GM18507 (cell line): ENCODE data around the gene DGAT2L6.
"Not testable (repeated sequence)": the region's sequence is repeated elsewhere in the genome, so short reads cannot be mapped to it uniquely, and the experiment has no call there.

Experiments used
- DNase-seq: peaks from one replicate; pipeline ENCODE4 v3.0.0; 2011; ENCODE audit warnings: low read depth; ENCODE audit not compliant: insufficient read length; ENCODE audit errors: extremely low spot score
- FAIRE-seq: peaks from 2 replicates; lab custom pipeline; 2011; peaks lifted over from hg19 to GRCh38; lab: Jason Lieb, UNC

The DGAT2L6 gene

DNA sequence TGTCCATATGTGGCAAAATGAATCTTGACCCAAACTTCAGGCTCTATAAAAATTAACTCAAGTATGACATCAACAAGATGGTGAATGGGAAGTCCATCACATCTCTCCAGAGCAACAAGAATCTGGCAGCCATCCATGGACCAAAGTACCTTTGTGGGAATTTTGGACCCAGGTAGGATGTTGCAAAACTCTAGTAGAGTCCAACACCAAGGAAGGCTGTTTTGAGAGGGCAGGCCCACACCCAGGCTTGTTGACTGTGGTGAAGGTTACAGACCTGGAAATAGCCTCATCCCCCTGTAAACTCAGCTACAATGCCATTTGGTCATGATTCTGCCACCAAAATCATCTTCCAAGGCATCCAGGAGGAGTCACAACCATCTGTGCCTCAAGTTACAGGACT, 12.9 kb downstream of the DGAT2L6 start:
- no peak for FAIRE-seq
- no peak for DNase-seq

DNA sequence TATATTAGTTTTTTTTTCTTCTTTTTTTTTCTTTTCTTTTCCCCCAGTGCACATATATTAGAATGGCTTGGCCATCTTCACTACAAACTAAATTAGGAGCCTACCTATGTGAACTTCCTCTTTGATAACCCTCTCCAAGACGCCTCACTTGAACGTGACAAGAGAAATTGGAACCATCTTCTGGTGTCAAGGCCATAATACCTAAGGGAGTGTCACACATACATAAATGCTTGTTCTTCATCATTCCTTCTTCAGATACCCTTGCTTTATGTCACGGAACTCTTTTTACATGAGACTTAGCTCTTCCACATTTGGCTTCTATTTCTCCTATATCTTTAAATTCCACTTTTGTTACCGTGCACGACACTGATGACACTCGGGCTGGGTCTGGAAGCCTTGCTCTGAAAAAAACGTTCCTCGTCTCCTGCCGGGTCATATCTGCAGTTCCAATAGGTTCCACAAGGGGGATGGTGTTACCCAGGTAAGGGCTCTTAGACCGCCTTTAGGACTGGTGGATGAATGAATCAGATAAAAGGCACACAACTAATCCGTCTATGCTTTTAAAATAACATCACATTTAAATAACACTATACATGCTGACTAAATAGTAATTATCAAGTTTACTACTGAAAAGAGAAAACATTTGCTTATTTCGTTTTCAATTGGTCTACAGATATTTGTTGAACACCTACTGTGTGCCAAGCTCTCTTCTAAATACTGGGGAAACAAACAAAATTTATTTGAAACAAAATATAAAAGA, 19.9 kb downstream of the DGAT2L6 start:
- FAIRE-seq (peak; percentile 80), DNase-seq (no peak)

DNA sequence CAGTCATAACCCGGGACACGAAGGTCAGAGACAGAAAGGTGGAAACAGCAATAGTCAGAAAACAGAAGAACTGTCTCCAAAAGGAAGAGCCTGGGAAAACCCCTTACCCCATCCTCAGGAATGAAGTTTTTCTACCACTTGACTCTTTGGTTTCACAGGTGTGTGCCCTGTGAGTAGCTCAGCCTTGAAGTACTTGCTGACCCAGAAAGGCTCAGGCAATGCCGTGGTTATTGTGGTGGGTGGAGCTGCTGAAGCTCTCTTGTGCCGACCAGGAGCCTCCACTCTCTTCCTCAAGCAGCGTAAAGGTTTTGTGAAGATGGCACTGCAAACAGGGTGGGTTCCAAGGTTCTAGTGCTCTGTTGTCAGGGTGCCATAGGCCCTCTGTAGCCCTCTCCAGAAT, 24.4 kb downstream of the DGAT2L6 start:
- FAIRE-seq = no peak
- DNase-seq = no peak

GRCh38 chrX:70208479-70208878, 31.2 kb downstream of the DGAT2L6 start:
- FAIRE-seq = no peak
- no peak for DNase-seq

DNA sequence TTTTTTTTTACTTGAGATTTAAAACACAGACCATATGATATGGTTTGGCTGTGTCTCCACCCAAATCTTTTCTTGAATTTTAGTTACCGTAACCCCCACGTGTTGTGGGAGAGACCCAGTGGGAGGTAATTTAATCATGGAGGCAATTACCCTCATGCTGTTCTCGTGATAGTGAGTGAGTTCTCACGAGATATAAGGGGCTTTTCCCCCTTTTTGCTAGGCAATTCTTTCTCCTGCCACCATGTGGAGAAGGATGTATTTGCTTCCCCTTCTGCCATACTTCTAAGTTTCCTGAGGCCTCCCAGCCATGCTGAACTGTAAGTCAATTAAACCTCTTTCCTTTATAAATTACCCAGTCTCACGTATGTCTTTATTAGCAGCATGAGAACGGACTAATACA, 32.3 kb downstream of the DGAT2L6 start:
- not testable (repeated sequence) for FAIRE-seq

GRCh38 chrX:70219938-70220764, 42.9 kb downstream of the DGAT2L6 start:
- DNase-seq (no peak), FAIRE-seq (no peak)

More for the DNA sequence above, 32.3 kb downstream of the DGAT2L6 start:
- DNase-seq = not testable (repeated sequence)

DNA sequence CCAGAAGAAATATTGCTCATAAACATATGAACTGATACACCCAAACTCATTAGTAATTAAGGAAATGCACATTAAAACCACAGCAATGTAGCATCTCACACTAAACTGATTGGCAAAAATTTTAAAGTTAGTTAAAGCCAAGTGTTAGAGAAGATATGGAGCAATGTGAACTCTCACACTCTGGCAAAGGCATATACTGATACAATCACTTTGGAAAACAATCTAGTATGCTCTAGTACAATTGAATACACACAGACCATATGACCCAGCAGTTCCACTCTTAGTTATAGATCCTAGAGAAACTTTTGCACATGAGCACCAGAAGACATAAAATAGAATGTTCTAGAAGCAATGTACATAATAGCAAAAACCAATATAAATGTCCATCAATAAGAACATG, 48.8 kb downstream of the DGAT2L6 start:
- no peak for DNase-seq
- no peak for FAIRE-seq

GRCh38 chrX:70226687-70227086, 49.4 kb downstream of the DGAT2L6 start:
- FAIRE-seq = no peak
- no peak for DNase-seq

DNA sequence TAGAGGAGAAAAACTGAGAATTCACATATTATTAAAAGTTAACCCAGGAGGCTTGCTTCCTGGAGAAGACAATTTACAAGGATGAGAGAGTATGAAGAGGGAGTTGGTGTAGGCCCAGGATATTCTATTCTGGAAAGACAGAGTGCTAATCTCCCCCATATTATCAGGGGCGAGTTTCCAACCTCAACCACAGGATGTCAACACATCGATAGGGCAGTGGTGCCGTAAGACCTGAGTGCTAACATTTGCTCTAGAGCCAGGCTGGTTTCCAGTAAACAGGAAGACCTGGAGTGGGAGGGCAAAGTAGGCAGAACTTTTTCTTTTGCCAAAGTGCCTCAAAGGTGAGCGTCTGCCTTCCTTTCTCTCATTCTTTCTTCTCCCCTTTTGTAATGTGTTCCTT, 54.4 kb downstream of the DGAT2L6 start:
- FAIRE-seq (no peak), DNase-seq (no peak)

DNA sequence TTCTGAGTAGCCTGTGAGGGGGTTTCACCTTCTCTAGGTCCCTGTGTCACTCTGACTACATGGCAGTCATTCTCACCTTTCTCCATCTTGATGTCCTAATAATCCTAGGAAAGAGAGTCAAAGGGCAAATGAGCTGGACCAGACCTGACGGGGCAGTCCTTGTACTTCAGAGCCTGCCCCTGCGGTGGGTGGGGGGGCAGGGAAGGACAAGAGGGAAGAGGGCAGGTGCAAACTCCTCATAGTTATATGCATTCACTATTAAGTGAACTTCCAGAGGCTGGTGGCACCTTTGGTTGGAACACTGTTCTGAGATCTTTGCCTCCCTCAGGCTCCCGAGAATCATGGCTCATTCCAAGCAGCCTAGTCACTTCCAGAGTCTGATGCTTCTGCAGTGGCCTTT, 57.1 kb downstream of the DGAT2L6 start, which contains the start of gene AWAT1:
Gene AWAT1, plus strand, starts transcription at position 301 of the 400 bp plus-strand sequence. Its CDS starts 41 bp downstream, at position 342.
- DNase-seq = no peak
- FAIRE-seq = no peak

DNA sequence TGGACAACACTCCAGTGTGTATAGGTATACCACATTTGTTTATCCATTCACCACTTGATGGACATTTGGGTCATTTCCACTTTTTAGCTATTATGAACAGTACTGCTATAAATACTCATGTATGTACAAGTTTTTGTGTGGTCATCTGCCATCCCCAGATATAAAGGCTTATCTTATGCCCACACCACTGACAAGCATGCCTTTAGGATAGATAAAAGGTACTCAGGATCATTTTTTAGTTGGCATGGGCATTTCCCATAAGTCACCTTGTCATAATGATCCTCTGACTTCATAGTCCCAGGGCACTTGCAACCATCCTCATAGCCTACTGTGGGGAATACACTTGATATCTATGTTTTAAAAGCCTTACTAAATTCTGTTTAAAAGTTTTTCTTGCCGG, 63.5 kb downstream of the DGAT2L6 start:
- no peak for FAIRE-seq
- DNase-seq = no peak

DNA sequence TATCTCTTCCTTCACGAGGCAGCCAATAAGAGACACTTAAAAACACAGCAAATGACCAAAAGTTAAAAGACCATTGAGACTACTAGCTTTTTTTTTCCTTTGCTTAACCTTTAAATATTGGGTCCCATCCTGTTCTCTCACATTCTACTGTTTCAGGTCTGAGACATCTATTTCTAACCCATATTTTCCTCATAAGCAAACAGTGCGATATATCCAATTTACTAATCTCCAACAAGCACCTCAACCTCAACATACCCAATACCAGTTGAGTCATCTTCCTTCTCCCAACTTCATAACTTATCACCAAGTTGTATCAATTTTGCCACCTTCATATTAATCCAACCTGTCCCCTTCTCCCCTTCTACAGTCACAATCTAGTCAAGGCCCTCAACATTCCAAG, 64.2 kb downstream of the DGAT2L6 start:
- FAIRE-seq = no peak
- DNase-seq = no peak

GRCh38 chrX:70243601-70244000, 66.3 kb downstream of the DGAT2L6 start:
- DNase-seq, FAIRE-seq: not testable (repeated sequence)

- FAIRE-seq (no peak), DNase-seq (no peak)
These were observed 67.6 kb downstream of the DGAT2L6 start for GRCh38 chrX:70244881-70245280.

GRCh38 chrX:70247252-70247651, 70.0 kb downstream of the DGAT2L6 start:
- no peak for DNase-seq
- no peak for FAIRE-seq

GRCh38 chrX:70252491-70252890, 75.2 kb downstream of the DGAT2L6 start:
- DNase-seq = no peak
- no peak for FAIRE-seq

- FAIRE-seq = no peak
- DNase-seq = no peak
These were observed 76.2 kb downstream of the DGAT2L6 start for GRCh38 chrX:70253377-70254062.

DNA sequence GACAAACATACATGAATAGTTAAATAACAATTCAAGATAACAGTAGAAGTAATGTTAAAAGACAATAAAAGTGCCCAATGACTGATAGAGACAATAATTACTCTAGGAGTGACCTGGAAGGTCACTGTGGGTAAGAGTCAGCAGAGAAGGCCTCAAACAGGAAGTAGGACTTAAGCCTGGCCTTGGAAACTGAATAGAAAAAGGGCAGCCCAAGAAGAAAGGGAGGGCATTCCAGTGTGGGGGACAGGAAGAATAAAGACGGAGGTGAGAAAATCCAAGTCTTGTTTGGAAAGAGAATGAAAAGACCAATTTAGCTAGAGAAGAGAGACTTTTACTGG, 76.7 kb downstream of the DGAT2L6 start:
- FAIRE-seq = no peak
- no peak for DNase-seq

DNA sequence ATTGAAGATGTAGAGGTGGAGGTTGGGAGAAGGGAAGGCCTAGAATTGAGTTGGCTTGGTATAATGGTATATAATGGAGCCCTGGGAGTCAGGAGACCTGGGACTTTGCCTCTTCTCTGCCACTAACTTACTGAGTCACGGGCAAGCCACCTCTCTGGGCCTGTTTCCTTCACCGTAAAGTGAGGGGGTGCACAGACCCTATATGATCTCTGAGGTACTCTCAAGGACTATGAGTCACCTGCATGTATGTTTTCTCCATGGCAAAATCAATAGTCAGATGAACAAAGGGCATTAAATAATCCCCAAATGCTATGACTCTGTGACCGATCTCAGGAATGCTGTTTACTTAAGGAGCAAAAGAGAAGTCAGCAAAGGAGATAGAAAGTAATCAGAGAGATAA, 77.6 kb downstream of the DGAT2L6 start:
- DNase-seq = no peak
- FAIRE-seq = no peak
